Retinal pigment epithelial cell (primary cell): ENCODE data around the gene SPRR3.

ENCODE experiments used
- DNase-seq: peaks from one replicate; pipeline ENCODE4 v3.0.0-alpha.2; 2010; ENCODE audit warnings: low read depth
- H3K4me3 ChIP-seq: 2 replicates; pipeline ENCODE4 v1.5.1; 2011; ENCODE audit warnings: mild to moderate bottlenecking, low read length, control low read depth, moderate library complexity
- CTCF ChIP-seq: conservative IDR thresholded peaks from 2 replicates; pipeline ENCODE4 v1.5.1; 2011; ENCODE audit warnings: low read depth, low read length, control low read depth, inconsistent platforms

Gene SPRR3

GRCh38 chr1:152983234-152983633 lies 18.3 kb upstream of the SPRR3 start:
- H3K4me3 ChIP-seq, result no peak overlapping the region
- TF ChIP-seq CTCF, result no peak
- DNase-seq, result no peak

- no peak within 1 kb of the TSS for H3K4me3 ChIP-seq
- TF ChIP-seq CTCF, result no peak
- no peak for DNase-seq
Observed at GRCh38 chr1:152983743-152984142, 17.8 kb upstream of the SPRR3 start, which contains the start of gene SPRR1A. SPRR1A (plus strand) TSS chr1:152984081; CDS start chr1:152985231, 1,150 bp downstream.

- DNase-seq, result no peak
- no peak overlapping the region for H3K4me3 ChIP-seq
- TF ChIP-seq CTCF, result no peak
Observed at GRCh38 chr1:152986578-152986977, 15.0 kb upstream of the SPRR3 start.

DNA sequence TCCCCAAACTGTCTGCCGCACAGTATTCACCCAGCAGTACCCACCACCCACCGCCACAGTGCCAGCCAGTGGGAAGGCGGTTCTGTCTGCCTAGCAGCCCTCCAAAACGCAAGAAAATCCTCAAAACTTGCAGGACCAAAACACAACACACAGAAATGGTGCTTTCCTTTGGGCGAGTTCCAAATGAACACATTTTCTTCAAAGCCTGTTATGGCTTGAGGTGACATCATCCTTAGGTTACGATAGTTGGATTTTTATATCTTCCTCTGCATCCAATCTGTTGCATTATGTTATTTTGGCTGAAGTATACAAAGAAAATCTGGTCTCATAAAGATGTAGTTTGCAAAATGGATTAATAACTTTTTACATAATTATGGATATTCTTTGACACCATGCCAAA lies 8.4 kb upstream of the SPRR3 start:
- TF ChIP-seq CTCF, result no peak
- H3K4me3 ChIP-seq, result no peak overlapping the region
- DNase-seq, result no peak

DNA sequence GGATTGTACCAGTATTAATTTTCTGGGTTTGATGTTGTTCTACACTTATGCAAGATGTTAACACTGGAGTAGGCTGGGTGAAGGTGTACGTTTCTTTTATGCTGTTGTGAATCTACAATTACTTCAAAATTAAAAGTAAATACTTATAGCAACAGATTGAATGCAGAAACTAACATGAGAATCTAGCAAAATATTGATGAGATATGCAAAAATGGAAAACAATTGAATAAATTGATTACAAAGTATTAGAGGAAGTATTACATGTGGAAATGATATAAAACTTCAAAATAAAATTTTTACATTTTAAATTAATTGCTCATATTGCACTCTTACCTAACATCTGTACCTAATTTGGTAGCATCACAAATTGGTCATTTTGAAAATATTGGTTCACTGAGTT lies 5.7 kb upstream of the SPRR3 start:
- H3K4me3 ChIP-seq, result no peak overlapping the region
- TF ChIP-seq CTCF, result no peak
- no peak for DNase-seq

- no peak overlapping the region for H3K4me3 ChIP-seq
- no peak for DNase-seq
- TF ChIP-seq CTCF, result no peak
Observed at GRCh38 chr1:152996633-152997400, 4.7 kb upstream of the SPRR3 start.

GRCh38 chr1:152997901-152998300 lies 3.6 kb upstream of the SPRR3 start:
- TF ChIP-seq CTCF, result no peak
- DNase-seq, result no peak
- H3K4me3 ChIP-seq, result no peak overlapping the region
